ELF-1 (cell line): Measurements from ENCODE around the gene SUV39H2.
"Not testable (repeated sequence)": the region's sequence is repeated elsewhere in the genome, so short reads cannot be mapped to it uniquely, and the experiment has no call there.

ENCODE experiments used
- DNase-seq: peaks from one replicate; pipeline ENCODE4 v3.0.0-alpha.2; 2016; ENCODE audit warnings: low read depth, low spot score

Gene SUV39H2

GRCh38 chr10:14926722-14927416 lies 48.2 kb downstream of the SUV39H2 start:
- DNase-seq, result no peak

- DNase-seq, result no peak
Measured at GRCh38 chr10:14930610-14931009, 51.9 kb downstream of the SUV39H2 start.

- DNase-seq, result no peak
Measured at GRCh38 chr10:14936584-14936983, 57.9 kb downstream of the SUV39H2 start.

- DNase-seq, result not testable (repeated sequence)
Measured at GRCh38 chr10:14938971-14939370, 60.3 kb downstream of the SUV39H2 start.

- not testable (repeated sequence) for DNase-seq
Measured at GRCh38 chr10:14942147-14942949, 63.7 kb downstream of the SUV39H2 start.

- DNase-seq, result not testable (repeated sequence)
Measured at GRCh38 chr10:14942950-14943338, 64.3 kb downstream of the SUV39H2 start.

GRCh38 chr10:14945108-14945507 lies 66.4 kb downstream of the SUV39H2 start:
- DNase-seq, result no peak

- DNase-seq, result no peak
Measured at GRCh38 chr10:14947268-14947667, 68.6 kb downstream of the SUV39H2 start.

GRCh38 chr10:14949291-14949690 lies 70.6 kb downstream of the SUV39H2 start:
- DNase-seq, result no peak

GRCh38 chr10:14952851-14953423 lies 74.3 kb downstream of the SUV39H2 start:
- DNase-seq, result peak; percentile 50

- DNase-seq, result no peak
Measured at GRCh38 chr10:14953424-14954000, 74.8 kb downstream of the SUV39H2 start.
